ENCODE data around the gene TEX10.
"Not testable (repeated sequence)": the region's sequence is repeated elsewhere in the genome, so short reads cannot be mapped to it uniquely, and the experiment has no call there.

Gene TEX10

GRCh38 chr9:100346836-100347235 lies 5.9 kb downstream of the TEX10 start:
- Histone ChIP-seq H3K4me3 (ENCODE audit: low read depth in 1 of 2, low read length in 2 of 2) (no peak overlapping the region), H3K27ac (ENCODE audit: low read length) (no peak overlapping the region), H3K36me3 (ENCODE audit: control insufficient read depth in 1 of 2, insufficient read depth in 2 of 2, low read length in 2 of 2) (peaks cover 4 to 6% of the 10 kb centered on the region in 2 donors), H3K9me3 (ENCODE audit: control insufficient read depth in 1 of 2, low read length in 2 of 2) (no peaks in the 10 kb centered on the region), H3K27me3 (ENCODE audit: low read depth, low read length) (no peaks in the 10 kb centered on the region), H3K4me1 (ENCODE audit: control insufficient read depth in 1 of 2, insufficient read depth in 2 of 2, low read length in 2 of 2) (peaks cover 5 to 9% of the 10 kb centered on the region in 2 donors)

- Histone ChIP-seq H3K36me3 (ENCODE audit: control insufficient read depth in 1 of 2, insufficient read depth in 2 of 2, low read length in 2 of 2) (peaks cover 4 to 6% of the 10 kb centered on the region in 2 donors), H3K27ac (ENCODE audit: low read length) (no peak overlapping the region), H3K4me3 (ENCODE audit: low read depth in 1 of 2, low read length in 2 of 2) (no peak overlapping the region), H3K27me3 (ENCODE audit: low read depth, low read length) (no peaks in the 10 kb centered on the region), H3K4me1 (ENCODE audit: control insufficient read depth in 1 of 2, insufficient read depth in 2 of 2, low read length in 2 of 2) (no peaks in the 10 kb centered on the region), H3K9me3 (ENCODE audit: control insufficient read depth in 1 of 2, low read length in 2 of 2) (no peaks in the 10 kb centered on the region)
These were observed 10.9 kb downstream of the TEX10 start for GRCh38 chr9:100341889-100342288.

GRCh38 chr9:100340224-100340623 lies 12.5 kb downstream of the TEX10 start:
- Histone ChIP-seq H3K4me3 (ENCODE audit: low read depth in 1 of 2, low read length in 2 of 2) (no peak overlapping the region), H3K9me3 (ENCODE audit: control insufficient read depth in 1 of 2, low read length in 2 of 2) (no peaks in the 10 kb centered on the region), H3K27me3 (ENCODE audit: low read depth, low read length) (no peaks in the 10 kb centered on the region), H3K4me1 (ENCODE audit: control insufficient read depth in 1 of 2, insufficient read depth in 2 of 2, low read length in 2 of 2) (no peaks in the 10 kb centered on the region), H3K27ac (ENCODE audit: low read length) (no peak overlapping the region), H3K36me3 (ENCODE audit: control insufficient read depth in 1 of 2, insufficient read depth in 2 of 2, low read length in 2 of 2) (no peaks in the 10 kb centered on the region)

GRCh38 chr9:100338736-100339135 lies 14.0 kb downstream of the TEX10 start:
- H3K4me1 ChIP-seq (ENCODE audit: control insufficient read depth in 1 of 2, insufficient read depth in 2 of 2, low read length in 2 of 2); H3K4me3 ChIP-seq (ENCODE audit: low read depth in 1 of 2, low read length in 2 of 2); H3K9me3 ChIP-seq (ENCODE audit: control insufficient read depth in 1 of 2, low read length in 2 of 2); H3K36me3 ChIP-seq (ENCODE audit: control insufficient read depth in 1 of 2, insufficient read depth in 2 of 2, low read length in 2 of 2); H3K27ac ChIP-seq (ENCODE audit: low read length); H3K27me3 ChIP-seq (ENCODE audit: low read depth, low read length): not testable (repeated sequence)

- H3K4me3 ChIP-seq (ENCODE audit: low read depth in 1 of 2, low read length in 2 of 2): no peak overlapping the region
- H3K27ac ChIP-seq (ENCODE audit: low read length): no peak overlapping the region
- H3K27me3 ChIP-seq (ENCODE audit: low read depth, low read length): no peaks in the 10 kb centered on the region
- H3K36me3 ChIP-seq (ENCODE audit: control insufficient read depth in 1 of 2, insufficient read depth in 2 of 2, low read length in 2 of 2): peaks cover 13 to 15% of the 10 kb centered on the region in 2 donors
- no peaks in the 10 kb centered on the region for H3K4me1 ChIP-seq (ENCODE audit: control insufficient read depth in 1 of 2, insufficient read depth in 2 of 2, low read length in 2 of 2)
- no peaks in the 10 kb centered on the region for H3K9me3 ChIP-seq (ENCODE audit: control insufficient read depth in 1 of 2, low read length in 2 of 2)
These were observed 28.0 kb downstream of the TEX10 start for GRCh38 chr9:100324594-100325200.

- no peak overlapping the region for H3K27ac ChIP-seq (ENCODE audit: low read length)
- H3K27me3 ChIP-seq (ENCODE audit: low read depth, low read length): no peaks in the 10 kb centered on the region
- H3K36me3 ChIP-seq (ENCODE audit: control insufficient read depth in 1 of 2, insufficient read depth in 2 of 2, low read length in 2 of 2): peaks cover 12 to 14% of the 10 kb centered on the region in 2 donors
- no peaks in the 10 kb centered on the region for H3K9me3 ChIP-seq (ENCODE audit: control insufficient read depth in 1 of 2, low read length in 2 of 2)
- no peak overlapping the region for H3K4me3 ChIP-seq (ENCODE audit: low read depth in 1 of 2, low read length in 2 of 2)
- no peaks in the 10 kb centered on the region for H3K4me1 ChIP-seq (ENCODE audit: control insufficient read depth in 1 of 2, insufficient read depth in 2 of 2, low read length in 2 of 2)
These were observed 29.7 kb downstream of the TEX10 start for GRCh38 chr9:100322954-100323536.

GRCh38 chr9:100317706-100318105 lies 35.0 kb downstream of the TEX10 start:
- Histone ChIP-seq H3K27ac (ENCODE audit: low read length) (no peak overlapping the region), H3K4me3 (ENCODE audit: low read depth in 1 of 2, low read length in 2 of 2) (no peak overlapping the region), H3K36me3 (ENCODE audit: control insufficient read depth in 1 of 2, insufficient read depth in 2 of 2, low read length in 2 of 2) (peaks cover 7 to 17% of the 10 kb centered on the region in 2 donors)

GRCh38 chr9:100315561-100315960 lies 37.2 kb downstream of the TEX10 start:
- H3K27me3 ChIP-seq (ENCODE audit: low read depth, low read length): no peaks in the 10 kb centered on the region
- H3K36me3 ChIP-seq (ENCODE audit: control insufficient read depth in 1 of 2, insufficient read depth in 2 of 2, low read length in 2 of 2): peaks cover 7 to 21% of the 10 kb centered on the region in 2 donors
- H3K27ac ChIP-seq (ENCODE audit: low read length): no peak overlapping the region
- H3K9me3 ChIP-seq (ENCODE audit: control insufficient read depth in 1 of 2, low read length in 2 of 2): no peaks in the 10 kb centered on the region
- no peak overlapping the region for H3K4me3 ChIP-seq (ENCODE audit: low read depth in 1 of 2, low read length in 2 of 2)
- no peaks in the 10 kb centered on the region for H3K4me1 ChIP-seq (ENCODE audit: control insufficient read depth in 1 of 2, insufficient read depth in 2 of 2, low read length in 2 of 2)

More at GRCh38 chr9:100317706-100318105, 35.0 kb downstream of the TEX10 start:
- no peaks in the 10 kb centered on the region for H3K27me3 ChIP-seq (ENCODE audit: low read depth, low read length)
- H3K4me1 ChIP-seq (ENCODE audit: control insufficient read depth in 1 of 2, insufficient read depth in 2 of 2, low read length in 2 of 2): no peaks in the 10 kb centered on the region
- H3K9me3 ChIP-seq (ENCODE audit: control insufficient read depth in 1 of 2, low read length in 2 of 2): no peaks in the 10 kb centered on the region

GRCh38 chr9:100309992-100310391 lies 42.8 kb downstream of the TEX10 start:
- H3K36me3 ChIP-seq (ENCODE audit: control insufficient read depth in 1 of 2, insufficient read depth in 2 of 2, low read length in 2 of 2): peaks cover 14 to 15% of the 10 kb centered on the region in 2 donors
- H3K27ac ChIP-seq (ENCODE audit: low read length): no peak overlapping the region
- no peaks in the 10 kb centered on the region for H3K4me1 ChIP-seq (ENCODE audit: control insufficient read depth in 1 of 2, insufficient read depth in 2 of 2, low read length in 2 of 2)
- no peaks in the 10 kb centered on the region for H3K9me3 ChIP-seq (ENCODE audit: control insufficient read depth in 1 of 2, low read length in 2 of 2)
- H3K4me3 ChIP-seq (ENCODE audit: low read depth in 1 of 2, low read length in 2 of 2): no peak overlapping the region
- H3K27me3 ChIP-seq (ENCODE audit: low read depth, low read length): no peaks in the 10 kb centered on the region

GRCh38 chr9:100308965-100309564 lies 43.7 kb downstream of the TEX10 start:
- H3K27me3 ChIP-seq (ENCODE audit: low read depth, low read length): no peaks in the 10 kb centered on the region
- no peaks in the 10 kb centered on the region for H3K4me1 ChIP-seq (ENCODE audit: control insufficient read depth in 1 of 2, insufficient read depth in 2 of 2, low read length in 2 of 2)
- no peak overlapping the region for H3K4me3 ChIP-seq (ENCODE audit: low read depth in 1 of 2, low read length in 2 of 2)
- H3K27ac ChIP-seq (ENCODE audit: low read length): no peak overlapping the region
- no peaks in the 10 kb centered on the region for H3K9me3 ChIP-seq (ENCODE audit: control insufficient read depth in 1 of 2, low read length in 2 of 2)
- peaks cover 14 to 15% of the 10 kb centered on the region in 2 donors for H3K36me3 ChIP-seq (ENCODE audit: control insufficient read depth in 1 of 2, insufficient read depth in 2 of 2, low read length in 2 of 2)

- Histone ChIP-seq H3K27me3 (ENCODE audit: low read depth, low read length) (no peaks in the 10 kb centered on the region), H3K27ac (ENCODE audit: low read length) (no peak overlapping the region), H3K36me3 (ENCODE audit: control insufficient read depth in 1 of 2, insufficient read depth in 2 of 2, low read length in 2 of 2) (peaks cover 18 to 28% of the 10 kb centered on the region in 2 donors), H3K4me3 (ENCODE audit: low read depth in 1 of 2, low read length in 2 of 2) (no peak overlapping the region), H3K4me1 (ENCODE audit: control insufficient read depth in 1 of 2, insufficient read depth in 2 of 2, low read length in 2 of 2) (no peaks in the 10 kb centered on the region), H3K9me3 (ENCODE audit: control insufficient read depth in 1 of 2, low read length in 2 of 2) (no peaks in the 10 kb centered on the region)
These were observed 45.7 kb downstream of the TEX10 start for GRCh38 chr9:100307080-100307479.

All from muscle layer of duodenum (tissue), 2 donors.